IMR-90 (cell line): ENCODE data around the gene PTPRG. TPM values are rescaled to one million over a fixed set of nuclear protein-coding genes. Genes with fewer than 3 reads are reported as not detected.

Experiments
- ATAC-seq: fragments of 200-7000 bp; cut with Tn5 transposase; 2 replicates; pipeline ENCODE4 v1.9.1; 2020; ENCODE audit warnings: low read depth, mild to moderate bottlenecking, moderate library complexity
- BruUV-seq: library from RNA; stranded (reverse); fragments of 400-500 nt; replicated peaks from 2 replicates; lab custom pipeline; 2021; lab: Mats Ljungman, UMichigan
- CTCF ChIA-PET: fragments of 300-600 bp; formaldehyde crosslinking; extraction: SDS; loops from one replicate; lab custom pipeline; 2021; ENCODE audit warnings: antibody characterized with exemption; lab: Yijun Ruan, JAX
- POLR2A ChIA-PET: fragments of 300-600 bp; sonication (Branson Sonifier 250); formaldehyde crosslinking; loops from one replicate; lab custom pipeline; 2022; ENCODE audit warnings: antibody characterized with exemption; ENCODE audit not compliant: unreplicated experiment; lab: Charles Lee
- DNase-seq: peaks from one replicate; pipeline ENCODE4 v3.0.0; 2013
- H2AFZ ChIP-seq: replicated peaks from 2 replicates; pipeline ENCODE3; 2013; ENCODE audit warnings: low read length, mild to moderate bottlenecking; ENCODE audit not compliant: poor library complexity
- H2AK5ac ChIP-seq: 2 replicates; pipeline ENCODE4 v1.6.1; 2013; ENCODE audit warnings: low read depth, low read length, inconsistent platforms
- H2AK9ac ChIP-seq: replicated peaks from 2 replicates; pipeline ENCODE3; 2013; ENCODE audit warnings: mild to moderate bottlenecking, low read depth, low read length, moderate library complexity; ENCODE audit not compliant: poor library complexity
- H2BK120ac ChIP-seq: 2 replicates; pipeline ENCODE4 v1.6.1; 2013; ENCODE audit warnings: low read depth, low read length, inconsistent platforms
- H2BK15ac ChIP-seq: 3 replicates; pipeline ENCODE4 v1.6.1; 2013; ENCODE audit warnings: low read depth, low read length, inconsistent platforms
- H2BK20ac ChIP-seq: 2 replicates; pipeline ENCODE4 v1.6.1; 2013; ENCODE audit warnings: low read depth, mild to moderate bottlenecking, inconsistent platforms, low read length, moderate library complexity
- H2BK5ac ChIP-seq: 2 replicates; pipeline ENCODE4 v1.6.1; 2013; ENCODE audit warnings: mild to moderate bottlenecking, low read depth, low read length, inconsistent platforms; ENCODE audit not compliant: poor library complexity, severe bottlenecking
- H3K14ac ChIP-seq: replicated peaks from 2 replicates; pipeline ENCODE4 v1.6.1; 2013; ENCODE audit warnings: low read depth, low read length, inconsistent platforms
- H3K18ac ChIP-seq: 2 replicates; pipeline ENCODE4 v1.6.1; 2013; ENCODE audit warnings: low read depth, low read length, control low read depth
- H3K23ac ChIP-seq: 2 replicates; pipeline ENCODE4 v1.6.1; 2013; ENCODE audit warnings: low read depth, low read length, inconsistent platforms
- H3K27ac ChIP-seq: 2 replicates; pipeline ENCODE4 v1.5.1; 2013; ENCODE audit warnings: mild to moderate bottlenecking, control low read depth, low read length; ENCODE audit not compliant: insufficient read depth
- H3K27me3 ChIP-seq: 2 replicates; pipeline ENCODE4 v1.6.1; 2013; ENCODE audit warnings: low read length; ENCODE audit not compliant: control insufficient read depth, insufficient read depth
- H3K36me3 ChIP-seq: 2 replicates; pipeline ENCODE4 v1.6.1; 2013; ENCODE audit warnings: low read length, mixed read lengths; ENCODE audit not compliant: control insufficient read depth, insufficient read depth
- H3K4ac ChIP-seq: 2 replicates; pipeline ENCODE4 v1.6.1; 2013; ENCODE audit warnings: low read depth, low read length, inconsistent platforms
- H3K4me1 ChIP-seq: 2 replicates; pipeline ENCODE4 v1.6.1; 2013; ENCODE audit warnings: low read length, mixed read lengths; ENCODE audit not compliant: control insufficient read depth, insufficient read depth
- H3K4me2 ChIP-seq: 2 replicates; pipeline ENCODE4 v1.6.1; 2013; ENCODE audit warnings: low read depth, mild to moderate bottlenecking, control low read depth, low read length, moderate library complexity
- H3K4me3 ChIP-seq: 2 replicates; pipeline ENCODE4 v1.5.1; 2013; ENCODE audit warnings: low read depth, mild to moderate bottlenecking, control low read depth, low read length, moderate library complexity; ENCODE audit not compliant: insufficient read depth
- H3K56ac ChIP-seq: 2 replicates; pipeline ENCODE4 v1.6.1; 2013; ENCODE audit warnings: low read length, inconsistent platforms; ENCODE audit not compliant: insufficient read depth; ENCODE audit errors: extremely low read depth
- H3K79me1 ChIP-seq, 2 experiments: 2 replicates each; pipeline ENCODE4 v1.6.1; 2013; ENCODE audit warnings: low read length in 2 of 2, inconsistent platforms in 1 of 2, low read depth in 1 of 2
- H3K9ac ChIP-seq: 2 replicates; pipeline ENCODE4 v1.6.1; 2013; ENCODE audit warnings: low read depth, low read length, control low read depth
- H3K9me1 ChIP-seq: 2 replicates; pipeline ENCODE4 v1.6.1; 2013; ENCODE audit warnings: low read length, inconsistent platforms; ENCODE audit not compliant: insufficient read depth
- H3K9me3 ChIP-seq: 2 replicates; pipeline ENCODE4 v1.6.1; 2013; ENCODE audit warnings: low read length; ENCODE audit not compliant: control insufficient read depth, insufficient read depth
- H4K20me1 ChIP-seq: 2 replicates; pipeline ENCODE4 v1.6.1; 2013; ENCODE audit warnings: low read length, inconsistent platforms; ENCODE audit not compliant: insufficient read depth
- H4K5ac ChIP-seq: 2 replicates; pipeline ENCODE4 v1.6.1; 2013; ENCODE audit warnings: mild to moderate bottlenecking, low read depth, low read length, control low read depth
- H4K8ac ChIP-seq, 2 experiments: 2 replicates each; pipeline ENCODE4 v1.6.1; 2013; ENCODE audit warnings: low read depth in 2 of 2, low read length in 2 of 2, control low read depth in 1 of 2, inconsistent platforms in 1 of 2
- H4K91ac ChIP-seq: 2 replicates; pipeline ENCODE4 v1.6.1; 2013; ENCODE audit warnings: low read depth, low read length, inconsistent platforms; ENCODE audit not compliant: insufficient read depth
- POLR2A ChIP-seq: IDR thresholded peaks from 2 replicates; pipeline ENCODE4 v1.6.1; 2012; ENCODE audit warnings: mild to moderate bottlenecking, low read depth, low read length
- RAD21 ChIP-seq: IDR thresholded peaks from 2 replicates; pipeline ENCODE4 v1.6.1; 2012; ENCODE audit warnings: low read length, improper control_type of control experiment
- USF2 ChIP-seq: fragments of 150-350 bp; IDR thresholded peaks from 2 replicates; pipeline ENCODE4 v1.6.1; 2017; ENCODE audit warnings: mild to moderate bottlenecking, antibody characterized with exemption, low read length, low read depth
- WGBS, 2 experiments: methylation state at CpG; one replicate each; pipeline versions ENCODE4 v1.1.5 to v1.1.7; 2013; ENCODE audit warnings: missing lambda C conversion rate in 2 of 2; ENCODE audit not compliant: insufficient read length in 1 of 2; ENCODE audit errors: extremely low coverage in 2 of 2; 5-methylcytosine and 5-hydroxymethylcytosine counted together
- dilution Hi-C: fragments of 300-500 bp; cut with HindIII; formaldehyde crosslinking; loops from one replicate; pipeline ENCODE4 v1.14.3; 2018; ENCODE audit warnings: low sequenced_read_pairs; ENCODE audit not compliant: unreplicated experiment
- in situ Hi-C: fragments of 300-500 bp; cut with MboI; formaldehyde crosslinking; loops from 3 replicates; pipeline ENCODE4 v1.14.3; 2019; ENCODE audit warnings: low sequenced_read_pairs, inconsistent platforms, mixed read lengths
- intact Hi-C: fragments of 100-400 bp; cut with micrococcal nuclease; formaldehyde crosslinking; loops from 2 replicates; pipeline ENCODE4 v1.10.0; 2022
- polyA plus RNA-seq, 3 experiments: library from polyadenylated mRNA; depleted of rRNA; stranded (reverse); fragments of >200 nt; gene quantifications; 2 replicates each; pipeline ENCODE4 v1.2.3, GENCODE V29; 2012; ENCODE audit warnings: low replicate concordance in 1 of 3
- total RNA-seq: library from RNA; depleted of rRNA; stranded (reverse); fragments of >200 nt; gene quantifications from 2 replicates; pipeline ENCODE4 v1.2.3, GENCODE V29; 2012

PTPRG gene
- total and polyA plus RNA-seq, 2 of the 4 experiments (the other 2 are of a cell fraction): 7.7 to 31.0 TPM

- intact Hi-C loops: loop anchor here (5.0 kb wide), 1 partner anchor 1566 kb away; no protein-coding TSS in a partner anchor
- BruUV-seq: no TSS peak
Measured at GRCh38 chr3:61778095-61778494, 216.7 kb downstream of the PTPRG start.

More at GRCh38 chr3:61778095-61778494, 216.7 kb downstream of the PTPRG start:
- ATAC-seq (no peak), DNase-seq (no peak)
- Histone ChIP-seq H2BK20ac (no peak overlapping the region), H3K18ac (no peak overlapping the region), H3K79me1 (peaks cover 15 to 40% of the 10 kb centered on the region in 2 experiments; a peak in 3 of 4 replicates), H3K56ac (no peak overlapping the region), H3K4me1 (peaks cover 1% of the 10 kb centered on the region; the same call in 1 of the 2 replicates), H3K23ac (no peak overlapping the region), H3K4ac (no peak overlapping the region), H3K9me3 (no peaks in the 10 kb centered on the region), H4K20me1 (peaks cover 9% of the 10 kb centered on the region), H2AK9ac (no peak overlapping the region), H2AFZ (no peak overlapping the region), H4K8ac (no peak overlapping the region), H3K4me3 (no peak overlapping the region), H3K27ac (no peak overlapping the region), H2BK120ac (no peak overlapping the region), H2BK15ac (no peak overlapping the region), H3K36me3 (no peaks in the 10 kb centered on the region), H2AK5ac (no peak overlapping the region), H2BK5ac (no peak overlapping the region), H3K14ac (no peak overlapping the region), H3K27me3 (no peaks in the 10 kb centered on the region), H3K9ac (no peak overlapping the region), H3K4me2 (no peak overlapping the region), H4K5ac (no peak overlapping the region), H3K9me1 (peaks cover 9% of the 10 kb centered on the region; the same call in 1 of the 2 replicates), H4K91ac (no peak overlapping the region)
- ChIA-PET POLR2A (no interaction called here), CTCF (no interaction called here)
- TF ChIP-seq USF2 (no peak), RAD21 (no peak), POLR2A (no peak)
- dilution Hi-C loops (no loop called here), in situ Hi-C loops (no loop called here)
- WGBS, 2 experiments: 100% methylated on average over 1 of the region's 5 CpGs; no CpG with 5 or more reads in 1 of the 2 experiments
